ENCODE measurements around the gene CHORDC1.

DNA sequence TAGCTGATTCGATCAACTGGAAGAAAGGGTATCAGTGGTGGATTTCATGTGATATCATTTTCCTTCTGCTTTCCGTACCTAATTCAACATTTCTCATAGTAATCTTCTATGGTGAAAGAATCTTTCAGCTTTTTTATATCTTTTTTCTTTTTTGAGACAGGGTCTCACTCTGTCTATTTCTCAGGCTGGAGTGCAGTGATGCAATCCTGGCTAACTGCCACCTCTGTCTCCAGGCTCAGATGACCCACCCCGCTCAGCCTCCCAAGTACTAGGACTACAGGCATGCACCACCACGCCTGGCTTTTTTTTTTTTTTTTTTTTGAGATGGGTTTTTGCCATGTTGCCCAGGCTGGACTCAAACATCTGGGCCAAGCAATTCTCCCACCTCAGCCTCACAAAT is 18.6 kb upstream of the CHORDC1 start:
- TF ChIP-seq NRF1 (IDR thresholded peaks at IDR 0.05; ENCODE audit: low read depth, low read length) (no peak), POLR2A (IDR thresholded peaks at IDR 0.05; ENCODE audit: control extremely low read depth in 1 of 2, low read depth in 2 of 2, low read length in 2 of 2) (no peak), SIRT6 (IDR thresholded peaks at IDR 0.05; ENCODE audit: low read length) (no peak), BRCA1 (IDR thresholded peaks at IDR 0.05; ENCODE audit: low read depth, low read length) (no peak), ZNF274 (IDR thresholded peaks at IDR 0.05; ENCODE audit: borderline replicate concordance, extremely low read depth, low read length) (no peak), SP1 (IDR thresholded peaks at IDR 0.05; ENCODE audit: low read depth, low read length) (no peak), EZH2 (IDR thresholded peaks at IDR 0.05; ENCODE audit: low read depth, low read length, severe bottlenecking) (no peak)
- TF ChIP-seq, protein P1, sequence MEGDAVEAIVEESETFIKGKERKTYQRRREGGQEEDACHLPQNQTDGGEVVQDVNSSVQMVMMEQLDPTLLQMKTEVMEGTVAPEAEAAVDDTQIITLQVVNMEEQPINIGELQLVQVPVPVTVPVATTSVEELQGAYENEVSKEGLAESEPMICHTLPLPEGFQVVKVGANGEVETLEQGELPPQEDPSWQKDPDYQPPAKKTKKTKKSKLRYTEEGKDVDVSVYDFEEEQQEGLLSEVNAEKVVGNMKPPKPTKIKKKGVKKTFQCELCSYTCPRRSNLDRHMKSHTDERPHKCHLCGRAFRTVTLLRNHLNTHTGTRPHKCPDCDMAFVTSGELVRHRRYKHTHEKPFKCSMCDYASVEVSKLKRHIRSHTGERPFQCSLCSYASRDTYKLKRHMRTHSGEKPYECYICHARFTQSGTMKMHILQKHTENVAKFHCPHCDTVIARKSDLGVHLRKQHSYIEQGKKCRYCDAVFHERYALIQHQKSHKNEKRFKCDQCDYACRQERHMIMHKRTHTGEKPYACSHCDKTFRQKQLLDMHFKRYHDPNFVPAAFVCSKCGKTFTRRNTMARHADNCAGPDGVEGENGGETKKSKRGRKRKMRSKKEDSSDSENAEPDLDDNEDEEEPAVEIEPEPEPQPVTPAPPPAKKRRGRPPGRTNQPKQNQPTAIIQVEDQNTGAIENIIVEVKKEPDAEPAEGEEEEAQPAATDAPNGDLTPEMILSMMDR (IDR thresholded peaks at IDR 0.05; ENCODE audit: control extremely low read depth in 1 of 3, insufficient read depth in 1 of 3, low read depth in 1 of 3, low read length in 3 of 3) = no peak
- TF ChIP-seq, protein P2, sequence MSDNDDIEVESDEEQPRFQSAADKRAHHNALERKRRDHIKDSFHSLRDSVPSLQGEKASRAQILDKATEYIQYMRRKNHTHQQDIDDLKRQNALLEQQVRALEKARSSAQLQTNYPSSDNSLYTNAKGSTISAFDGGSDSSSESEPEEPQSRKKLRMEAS (IDR thresholded peaks at IDR 0.05) = no peak
- TF ChIP-seq, protein P3, sequence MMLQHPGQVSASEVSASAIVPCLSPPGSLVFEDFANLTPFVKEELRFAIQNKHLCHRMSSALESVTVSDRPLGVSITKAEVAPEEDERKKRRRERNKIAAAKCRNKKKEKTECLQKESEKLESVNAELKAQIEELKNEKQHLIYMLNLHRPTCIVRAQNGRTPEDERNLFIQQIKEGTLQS (IDR thresholded peaks at IDR 0.05; ENCODE audit: insufficient read depth, low read depth, low read length) = no peak
